SK-N-SH (cell line): Measurements from ENCODE around the gene ATP2B1. TPM values are rescaled to one million over a fixed set of nuclear protein-coding genes. Genes with fewer than 3 reads are reported as not detected.

Experiments
- CTCF ChIA-PET: fragments of 300-600, 350-600 bp; formaldehyde crosslinking; extraction: SDS; loops from one replicate; lab custom pipeline; 2021; lab: Yijun Ruan, JAX
- POLR2A ChIA-PET: fragments of 350-600 bp; sonication (Branson Sonifier 250); formaldehyde crosslinking; extraction: SDS; loops from one replicate; lab custom pipeline; 2020; ENCODE audit warnings: antibody characterized with exemption, inconsistent platforms; lab: Yijun Ruan, JAX
- DNase-seq: peaks from one replicate; pipeline ENCODE4 v3.0.0; 2012
- H2AFZ ChIP-seq: fragments of 200-600 bp; sonication (generic); 2 replicates; pipeline ENCODE4 v1.8.1; 2016; ENCODE audit warnings: antibody characterized with exemption, mild to moderate bottlenecking, low read depth
- H3F3A ChIP-seq: fragments of 200-600 bp; sonication (generic); replicated peaks from 2 replicates; pipeline ENCODE3; 2016; ENCODE audit warnings: antibody characterized with exemption, mild to moderate bottlenecking; ENCODE audit not compliant: insufficient read depth
- H3K27ac ChIP-seq, 2 experiments: fragments of 200-500 bp in 1 of 2; fragments of 200-600 bp in 1 of 2; sonication (Bioruptor generic) in 1 of 2; sonication (generic), shearing (Covaris generic) in 1 of 2; 2 replicates each; pipeline versions ENCODE4 v1.5.1 to v1.6.1; 2014 to 2016; ENCODE audit warnings: low read depth in 2 of 2, inconsistent platforms in 1 of 2, low read length in 1 of 2, mild to moderate bottlenecking in 1 of 2, mixed read lengths in 1 of 2
- H3K27me3 ChIP-seq: fragments of 200-600 bp; sonication (generic), shearing (Covaris generic); 2 replicates; pipeline ENCODE4 v1.6.1; 2016; ENCODE audit warnings: mixed run types; ENCODE audit not compliant: insufficient read depth
- H3K36me3 ChIP-seq, 2 experiments: fragments of 200-500 bp in 1 of 2; fragments of 200-600 bp in 1 of 2; sonication (Bioruptor generic) in 1 of 2; sonication (generic) in 1 of 2; replicated peaks in 1 of 2; 2 replicates each; pipeline versions ENCODE3 to v1.5.1; 2014 to 2016; ENCODE audit warnings: low read length in 1 of 2, mild to moderate bottlenecking in 1 of 2; ENCODE audit not compliant: insufficient read depth in 2 of 2, control insufficient read depth in 1 of 2
- H3K4me1 ChIP-seq, 2 experiments: fragments of 200-500 bp in 1 of 2; fragments of 200-600 bp in 1 of 2; sonication (Bioruptor generic) in 1 of 2; sonication (generic), shearing (Covaris generic) in 1 of 2; 2 replicates each; pipeline versions ENCODE4 v1.5.1 to v1.6.1; 2014 to 2016; ENCODE audit warnings: low read depth in 1 of 2, low read length in 1 of 2, mixed run types in 1 of 2; ENCODE audit not compliant: insufficient read depth in 2 of 2, control insufficient read depth in 1 of 2
- H3K4me2 ChIP-seq: fragments of 200-600 bp; sonication (generic), shearing (Covaris generic); 2 replicates; pipeline ENCODE4 v1.6.1; 2017; ENCODE audit warnings: mixed run types
- H3K4me3 ChIP-seq, 2 experiments: fragments of 200-500 bp in 1 of 2; fragments of 200-600 bp in 1 of 2; sonication (Bioruptor generic) in 1 of 2; sonication (generic), shearing (Covaris generic) in 1 of 2; 2 replicates each; pipeline versions ENCODE4 v1.5.1 to v1.8.1; 2014 to 2016; ENCODE audit warnings: low read depth in 2 of 2, inconsistent platforms in 1 of 2, low read length in 1 of 2, mild to moderate bottlenecking in 1 of 2, mixed read lengths in 1 of 2, moderate library complexity in 1 of 2
- H3K79me2 ChIP-seq: fragments of 200-600 bp; sonication (generic); 2 replicates; pipeline ENCODE4 v1.8.1; 2017; ENCODE audit warnings: mild to moderate bottlenecking; ENCODE audit not compliant: insufficient read depth
- H3K9ac ChIP-seq: fragments of 200-600 bp; sonication (generic); 2 replicates; pipeline ENCODE4 v1.6.1; 2017; ENCODE audit warnings: mixed run types
- H3K9me2 ChIP-seq: fragments of 200-600 bp; sonication (generic); 2 replicates; pipeline ENCODE4 v1.6.1; 2017; ENCODE audit warnings: mixed run types
- H3K9me3 ChIP-seq: fragments of 200-600 bp; sonication (generic); 2 replicates; pipeline ENCODE4 v1.6.1; 2017; ENCODE audit warnings: mixed run types, mild to moderate bottlenecking, moderate library complexity
- H4K20me1 ChIP-seq: fragments of 200-600 bp; sonication (generic); 2 replicates; pipeline ENCODE4 v1.6.1; 2017; ENCODE audit warnings: mild to moderate bottlenecking, mixed run types; ENCODE audit not compliant: insufficient read depth
- CHD2 ChIP-seq: fragments of 150-350 bp; IDR thresholded peaks from 2 replicates; pipeline ENCODE4 v1.6.1; 2018; ENCODE audit warnings: low read length; ENCODE audit not compliant: partially characterized antibody
- CTCF ChIP-seq: fragments of 200-600 bp; sonication (generic); IDR thresholded peaks from 2 replicates; pipeline ENCODE4 v1.6.1; 2017; ENCODE audit warnings: antibody characterized with exemption, mild to moderate bottlenecking, moderate library complexity
- ELF1 ChIP-seq: IDR thresholded peaks from 2 replicates; pipeline ENCODE4 v1.4.0; 2012
- EZH2phosphoT487 ChIP-seq: fragments of 200-600 bp; sonication (generic); IDR thresholded peaks from 2 replicates; pipeline ENCODE4 v1.6.1; 2017; ENCODE audit warnings: low read depth, mixed run types, mild to moderate bottlenecking, antibody characterized with exemption, moderate library complexity, borderline replicate concordance
- FOXJ3 ChIP-seq: sonication (generic); formaldehyde crosslinking; IDR thresholded peaks from 2 replicates; pipeline ENCODE4 v1.5.1; 2020; ENCODE audit warnings: mild to moderate bottlenecking, missing genetic modification reagents
- FOXM1 ChIP-seq: IDR thresholded peaks from 2 replicates; pipeline ENCODE4 v1.4.0; 2012; ENCODE audit warnings: low read depth, mild to moderate bottlenecking
- GATA2 ChIP-seq: sonication (generic); formaldehyde crosslinking; IDR thresholded peaks from 2 replicates; pipeline ENCODE4 v1.5.0; 2020; ENCODE audit warnings: mild to moderate bottlenecking, missing genetic modification reagents
- IRF3 ChIP-seq: fragments of 150-350 bp; IDR thresholded peaks from 2 replicates; pipeline ENCODE4 v1.6.1; 2016; ENCODE audit warnings: mild to moderate bottlenecking, low read depth, low read length
- JUND ChIP-seq: IDR thresholded peaks from 2 replicates; pipeline ENCODE4 v1.4.0; 2012
- MAX ChIP-seq: IDR thresholded peaks from 2 replicates; pipeline ENCODE4 v1.4.0; 2012; ENCODE audit warnings: low read depth
- MEF2A ChIP-seq: IDR thresholded peaks from 2 replicates; pipeline ENCODE4 v1.4.0; 2012; ENCODE audit warnings: low read depth, borderline replicate concordance
- MXI1 ChIP-seq: IDR thresholded peaks from 2 replicates; pipeline ENCODE4 v1.6.1; 2012; ENCODE audit warnings: mild to moderate bottlenecking, low read depth, low read length, improper control_type of control experiment
- NRF1 ChIP-seq: IDR thresholded peaks from 2 replicates; pipeline ENCODE4 v1.6.1; 2012; ENCODE audit warnings: low read depth, mild to moderate bottlenecking, low read length
- PBX3 ChIP-seq: IDR thresholded peaks from 2 replicates; pipeline ENCODE4; 2012
- POLR2AphosphoS5 ChIP-seq: IDR thresholded peaks from 2 replicates; pipeline ENCODE4 v1.6.1; 2012; ENCODE audit warnings: low read depth, low read length
- RAD21 ChIP-seq: IDR thresholded peaks from 2 replicates; pipeline ENCODE4 v1.6.1; 2012; ENCODE audit warnings: mild to moderate bottlenecking, low read length
- RCOR1 ChIP-seq: fragments of 150-350 bp; IDR thresholded peaks from 2 replicates; pipeline ENCODE4 v1.6.1; 2017; ENCODE audit warnings: antibody characterized with exemption, low read length
- RFX5 ChIP-seq: IDR thresholded peaks from 2 replicates; pipeline ENCODE4 v1.6.1; 2012; ENCODE audit warnings: mild to moderate bottlenecking, improper control_type of control experiment, low read length
- RXRA ChIP-seq: IDR thresholded peaks from 2 replicates; pipeline ENCODE4 v1.4.0; 2012; ENCODE audit warnings: low read depth, mild to moderate bottlenecking, borderline replicate concordance
- SIN3A ChIP-seq: IDR thresholded peaks from 2 replicates; pipeline ENCODE4 v1.6.1; 2012; ENCODE audit warnings: low read depth, mild to moderate bottlenecking, low read length, moderate library complexity, borderline replicate concordance
- TAF1 ChIP-seq: IDR thresholded peaks from 2 replicates; pipeline ENCODE4 v1.6.1; 2012; ENCODE audit warnings: low read depth, mild to moderate bottlenecking, low read length, moderate library complexity, borderline replicate concordance
- TCF12 ChIP-seq: IDR thresholded peaks from 2 replicates; pipeline ENCODE4 v1.4.0; 2012
- TEAD4 ChIP-seq: IDR thresholded peaks from 2 replicates; pipeline ENCODE4 v1.4.0; 2012; ENCODE audit warnings: mild to moderate bottlenecking, borderline replicate concordance; ENCODE audit not compliant: insufficient read depth
- USF1 ChIP-seq: IDR thresholded peaks from 2 replicates; pipeline ENCODE4 v1.4.0; 2012; ENCODE audit warnings: low read depth, borderline replicate concordance
- YY1 ChIP-seq: IDR thresholded peaks from 2 replicates; pipeline ENCODE4 v1.4.0; 2012; ENCODE audit warnings: low read depth, mild to moderate bottlenecking
- ZBTB33 ChIP-seq: IDR thresholded peaks from 2 replicates; pipeline ENCODE4 v1.4.0; 2012; ENCODE audit warnings: low read depth, borderline replicate concordance
- WGBS: methylation state at CpG from one replicate; pipeline ENCODE4 v1.1.6; 2017; ENCODE audit warnings: low lambda C conversion rate; 5-methylcytosine and 5-hydroxymethylcytosine counted together
- polyA plus RNA-seq, 3 experiments: library from polyadenylated mRNA; depleted of rRNA; stranded (reverse); fragments of >200 nt; gene quantifications; 2 replicates each; pipeline ENCODE4 v1.2.3, GENCODE V29; 2012

ATP2B1 gene
- polyA plus RNA-seq, 1 of the 3 experiments (the other 2 are of a cell fraction), result 4.3 TPM

GRCh38 chr12:89709157-89709994 lies 738 bp upstream of the ATP2B1 start:
- H2AFZ ChIP-seq, result peak overlapping the region; percentile 95
- peak overlapping the region; percentile 91 to 94 for H3K4me3 ChIP-seq
- H3K79me2 ChIP-seq, result peaks cover 38% of the 10 kb centered on the region
- H3K27ac ChIP-seq, result peak overlapping the region; percentile 85 to 96
- H3K9ac ChIP-seq, result peak overlapping the region; percentile 74
- 1% methylated on average over 14 of the region's 103 CpGs for WGBS
- no peaks in the 10 kb centered on the region for H3K27me3 ChIP-seq
- H3K9me3 ChIP-seq, result no peaks in the 10 kb centered on the region
- H3K4me1 ChIP-seq, result peaks cover 0 to 2% of the 10 kb centered on the region in 2 experiments; a peak in 3 of 4 replicates
- peaks cover 16% of the 10 kb centered on the region for H3F3A ChIP-seq
- DNase-seq, result peak; percentile 97
- CTCF ChIA-PET, result interaction anchor here (1.2 to 1.6 kb wide), 4 partner anchors 12 to 91 kb away, joined by 3 to 5 read pairs (median 4); no protein-coding TSS in a partner anchor
- no peaks in the 10 kb centered on the region for H3K9me2 ChIP-seq
- H4K20me1 ChIP-seq, result peaks cover 12% of the 10 kb centered on the region; the same call in 1 of the 2 replicates
- POLR2A ChIA-PET, result interaction anchor here (0.7 to 1.5 kb wide), 5 partner anchors 12 to 1870 kb away, joined by 3 to 6 read pairs (median 3); no protein-coding TSS in a partner anchor
- H3K36me3 ChIP-seq, result no peaks in the 10 kb centered on the region
- peak overlapping the region; percentile 82 for H3K4me2 ChIP-seq
- TF ChIP-seq CHD2, result peak; percentile 41
- peak; percentile 94 for TF ChIP-seq RFX5
- TF ChIP-seq CTCF, result no peak
- TF ChIP-seq MEF2A, result no peak
- 0 out of 2 replicates have a peak, but pooled peaks have one; percentile 24 for TF ChIP-seq IRF3
- peak; percentile 54; the same call in 1 of the 2 replicates for TF ChIP-seq TCF12
- TF ChIP-seq POLR2AphosphoS5, result no peak
- TF ChIP-seq ZBTB33, result no peak
- no peak for TF ChIP-seq FOXJ3 (CRISPR knock-in tag)
- peak; percentile 5; the same call in 1 of the 2 replicates for TF ChIP-seq TAF1
- TF ChIP-seq JUND, result no peak
- no peak for TF ChIP-seq RAD21
- TF ChIP-seq MAX, result peak; percentile 81
- TF ChIP-seq FOXM1, result no peak
- 0 out of 2 replicates have a peak, but pooled peaks have one; percentile 4 for TF ChIP-seq GATA2 (CRISPR knock-in tag)
- peak; percentile 91 for TF ChIP-seq USF1
- no peak for TF ChIP-seq EZH2phosphoT487
- no peak for TF ChIP-seq TEAD4
- peak; percentile 66 for TF ChIP-seq NRF1
- TF ChIP-seq YY1, result 0 out of 2 replicates have a peak, but pooled peaks have one; percentile 37
- TF ChIP-seq RXRA, result no peak; the same call in 1 of the 2 replicates
- TF ChIP-seq RCOR1, result no peak
- TF ChIP-seq MXI1, result 0 out of 2 replicates have a peak, but pooled peaks have one; percentile 57
- 0 out of 2 replicates have a peak, but pooled peaks have one; percentile 20 for TF ChIP-seq ELF1
- peak; percentile 60 for TF ChIP-seq PBX3
- TF ChIP-seq SIN3A, result peak; percentile 7; the same call in 1 of the 2 replicates
